OCI-LY7 (cell line): Measurements from ENCODE around the gene SYNGR3. TPM values are rescaled to one million over a fixed set of nuclear protein-coding genes. Genes with fewer than 3 reads are reported as not detected.

Source experiments
- BruUV-seq: library from RNA; stranded (reverse); fragments of 400-500 nt; replicated peaks from 2 replicates; lab custom pipeline; 2021; lab: Mats Ljungman, UMichigan
- CTCF ChIA-PET: fragments of 300-600 bp; sonication (Branson Sonifier 250); formaldehyde crosslinking; loops from one replicate; lab custom pipeline; 2022; ENCODE audit warnings: antibody characterized with exemption; ENCODE audit not compliant: unreplicated experiment; lab: Charles Lee
- POLR2A ChIA-PET: fragments of 300-600 bp; sonication (Branson Sonifier 250); formaldehyde crosslinking; loops from one replicate; lab custom pipeline; 2022; ENCODE audit warnings: antibody characterized with exemption; lab: Charles Lee
- DNase-seq: peaks from one replicate; pipeline ENCODE4 v3.0.0-alpha.2; 2015; ENCODE audit warnings: low spot score
- H2AFZ ChIP-seq: fragments of 200-600 bp; sonication (generic), shearing (Covaris generic); 2 replicates; pipeline ENCODE4 v1.6.1; 2014; ENCODE audit warnings: mild to moderate bottlenecking, antibody characterized with exemption, low read length, moderate library complexity
- H3K27ac ChIP-seq: fragments of 200-600 bp; sonication (generic); 2 replicates; pipeline ENCODE4 v1.5.1; 2014; ENCODE audit warnings: mixed run types, low read depth, mild to moderate bottlenecking, moderate library complexity, low read length, inconsistent platforms; ENCODE audit not compliant: poor library complexity, severe bottlenecking
- H3K36me3 ChIP-seq: fragments of 200-600 bp; sonication (generic); 2 replicates; pipeline ENCODE4 v1.6.1; 2014; ENCODE audit warnings: mild to moderate bottlenecking, antibody characterized with exemption, low read length, moderate library complexity, mixed read lengths; ENCODE audit not compliant: insufficient read depth
- H3K4me1 ChIP-seq: fragments of 200-600 bp; sonication (generic); 2 replicates; pipeline ENCODE4 v1.5.1; 2014; ENCODE audit warnings: mild to moderate bottlenecking, low read length; ENCODE audit not compliant: insufficient read depth, poor library complexity, severe bottlenecking
- H3K4me2 ChIP-seq: fragments of 200-600 bp; sonication (generic); 2 replicates; pipeline ENCODE4 v1.6.1; 2014; ENCODE audit warnings: mild to moderate bottlenecking, low read length
- H3K4me3 ChIP-seq: fragments of 200-600 bp; sonication (generic); 2 replicates; pipeline ENCODE4 v1.5.1; 2014; ENCODE audit warnings: mild to moderate bottlenecking, low read depth, low read length; ENCODE audit not compliant: poor library complexity, severe bottlenecking
- H3K79me2 ChIP-seq: fragments of 200-600 bp; sonication (generic); 2 replicates; pipeline ENCODE4 v1.6.1; 2016; ENCODE audit warnings: low read depth, mild to moderate bottlenecking, low read length, moderate library complexity, mixed read lengths; ENCODE audit not compliant: insufficient read depth
- H3K9me2 ChIP-seq: fragments of 200-600 bp; sonication (generic); 2 replicates; pipeline ENCODE4 v1.6.1; 2016; ENCODE audit warnings: mild to moderate bottlenecking, low read length, mixed read lengths; ENCODE audit not compliant: insufficient read depth
- H3K9me3 ChIP-seq: fragments of 200-600 bp; sonication (generic); 2 replicates; pipeline ENCODE4 v1.6.1; 2014; ENCODE audit warnings: mild to moderate bottlenecking, mixed run types, low read length, mixed read lengths
- H4K20me1 ChIP-seq: fragments of 200-600 bp; sonication (generic); 2 replicates; pipeline ENCODE4 v1.6.1; 2014; ENCODE audit warnings: mild to moderate bottlenecking, antibody characterized with exemption, low read length, moderate library complexity, mixed read lengths; ENCODE audit not compliant: insufficient read depth
- EZH2phosphoT487 ChIP-seq: fragments of 200-600 bp; sonication (generic); IDR thresholded peaks from 2 replicates; pipeline ENCODE4 v1.6.1; 2018; ENCODE audit warnings: low read depth, borderline replicate concordance, mild to moderate bottlenecking, mixed run types, antibody characterized with exemption, low read length, moderate library complexity, mixed read lengths
- intact Hi-C: fragments of 100-400 bp; cut with micrococcal nuclease; formaldehyde crosslinking; loops from one replicate; pipeline ENCODE4 v1.10.0; 2022; ENCODE audit not compliant: unreplicated experiment
- total RNA-seq, 2 experiments: library from RNA; depleted of rRNA in 1 of 2; stranded (reverse); fragments of >200 nt in 1 of 2; shearing (Covaris generic) in 1 of 2; gene quantifications; 2 replicates each; pipeline ENCODE4 v1.2.3, GENCODE V29; 2014 to 2022
- TF ChIP-seq, protein P1 (sequence below): fragments of 200-600 bp; sonication (generic); conservative IDR thresholded peaks from 2 replicates; pipeline ENCODE4 v1.5.1; 2014; ENCODE audit warnings: mild to moderate bottlenecking, antibody characterized with exemption, low read length, moderate library complexity, mixed read lengths

SYNGR3 gene
- total RNA-seq, 2 experiments from 2014 or later = 10.3 to 11.1 TPM

DNA sequence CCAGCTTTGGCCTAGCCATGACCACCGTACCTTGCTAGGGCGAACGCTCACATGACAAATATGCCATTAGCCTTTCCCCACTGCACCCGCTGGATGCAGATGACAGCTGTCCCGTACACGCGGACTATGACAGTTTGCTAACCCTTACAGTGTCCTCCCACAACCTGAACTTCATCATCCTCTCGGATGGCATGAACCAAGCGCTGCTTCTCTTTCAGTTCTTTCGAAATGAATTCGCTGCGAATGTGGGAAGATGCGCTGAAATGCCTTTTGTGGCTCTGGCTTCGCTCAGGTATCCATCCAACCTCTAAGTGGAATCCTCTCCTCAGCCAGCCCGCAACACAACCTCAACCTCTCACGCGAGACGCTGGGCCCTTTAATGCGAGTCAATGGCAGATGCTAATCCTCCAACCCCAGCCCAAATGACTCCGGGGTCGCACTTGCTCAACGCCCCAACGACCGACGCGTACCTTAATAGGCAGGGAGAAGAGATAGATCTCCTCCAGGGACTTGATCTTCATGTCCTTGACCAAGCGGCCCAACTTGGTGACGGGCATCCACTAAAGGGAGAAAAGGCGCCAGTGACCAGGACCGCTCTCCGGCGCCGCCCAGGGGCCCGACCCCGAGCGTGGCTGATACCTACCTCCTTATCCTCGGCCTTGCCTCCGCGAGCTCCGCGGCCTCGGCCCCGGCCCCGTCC lies 25.8 kb upstream of the SYNGR3 start:
- intact Hi-C loops = loop anchor here (2.0 kb wide), 1 partner anchor 29 kb away; no protein-coding TSS in a partner anchor
- Histone ChIP-seq H2AFZ (no peak overlapping the region), H3K27ac (peak overlapping the region; percentile 80), H3K79me2 (peaks cover 60% of the 10 kb centered on the region), H3K36me3 (peaks cover 64% of the 10 kb centered on the region), H3K4me1 (peaks cover 34% of the 10 kb centered on the region), H3K4me3 (peak overlapping the region; percentile 82), H3K9me2 (no peaks in the 10 kb centered on the region), H4K20me1 (peaks cover 14% of the 10 kb centered on the region), H3K4me2 (peak overlapping the region; percentile 96), H3K9me3 (no peaks in the 10 kb centered on the region)
- no TSS peak for BruUV-seq
- TF ChIP-seq, protein P1, sequence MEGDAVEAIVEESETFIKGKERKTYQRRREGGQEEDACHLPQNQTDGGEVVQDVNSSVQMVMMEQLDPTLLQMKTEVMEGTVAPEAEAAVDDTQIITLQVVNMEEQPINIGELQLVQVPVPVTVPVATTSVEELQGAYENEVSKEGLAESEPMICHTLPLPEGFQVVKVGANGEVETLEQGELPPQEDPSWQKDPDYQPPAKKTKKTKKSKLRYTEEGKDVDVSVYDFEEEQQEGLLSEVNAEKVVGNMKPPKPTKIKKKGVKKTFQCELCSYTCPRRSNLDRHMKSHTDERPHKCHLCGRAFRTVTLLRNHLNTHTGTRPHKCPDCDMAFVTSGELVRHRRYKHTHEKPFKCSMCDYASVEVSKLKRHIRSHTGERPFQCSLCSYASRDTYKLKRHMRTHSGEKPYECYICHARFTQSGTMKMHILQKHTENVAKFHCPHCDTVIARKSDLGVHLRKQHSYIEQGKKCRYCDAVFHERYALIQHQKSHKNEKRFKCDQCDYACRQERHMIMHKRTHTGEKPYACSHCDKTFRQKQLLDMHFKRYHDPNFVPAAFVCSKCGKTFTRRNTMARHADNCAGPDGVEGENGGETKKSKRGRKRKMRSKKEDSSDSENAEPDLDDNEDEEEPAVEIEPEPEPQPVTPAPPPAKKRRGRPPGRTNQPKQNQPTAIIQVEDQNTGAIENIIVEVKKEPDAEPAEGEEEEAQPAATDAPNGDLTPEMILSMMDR = peak; percentile 46
- no peak for TF ChIP-seq EZH2phosphoT487
- ChIA-PET CTCF (no interaction called here), POLR2A (interaction anchor here (0.6 to 1.6 kb wide), 10 partner anchors 20 to 1383 kb away, joined by 3 to 11 read pairs (median 4); partner anchors contain the start of genes MSRB1, NUBP2, SPSB3 and SYNGR3)
- DNase-seq = peak; percentile 51

DNA sequence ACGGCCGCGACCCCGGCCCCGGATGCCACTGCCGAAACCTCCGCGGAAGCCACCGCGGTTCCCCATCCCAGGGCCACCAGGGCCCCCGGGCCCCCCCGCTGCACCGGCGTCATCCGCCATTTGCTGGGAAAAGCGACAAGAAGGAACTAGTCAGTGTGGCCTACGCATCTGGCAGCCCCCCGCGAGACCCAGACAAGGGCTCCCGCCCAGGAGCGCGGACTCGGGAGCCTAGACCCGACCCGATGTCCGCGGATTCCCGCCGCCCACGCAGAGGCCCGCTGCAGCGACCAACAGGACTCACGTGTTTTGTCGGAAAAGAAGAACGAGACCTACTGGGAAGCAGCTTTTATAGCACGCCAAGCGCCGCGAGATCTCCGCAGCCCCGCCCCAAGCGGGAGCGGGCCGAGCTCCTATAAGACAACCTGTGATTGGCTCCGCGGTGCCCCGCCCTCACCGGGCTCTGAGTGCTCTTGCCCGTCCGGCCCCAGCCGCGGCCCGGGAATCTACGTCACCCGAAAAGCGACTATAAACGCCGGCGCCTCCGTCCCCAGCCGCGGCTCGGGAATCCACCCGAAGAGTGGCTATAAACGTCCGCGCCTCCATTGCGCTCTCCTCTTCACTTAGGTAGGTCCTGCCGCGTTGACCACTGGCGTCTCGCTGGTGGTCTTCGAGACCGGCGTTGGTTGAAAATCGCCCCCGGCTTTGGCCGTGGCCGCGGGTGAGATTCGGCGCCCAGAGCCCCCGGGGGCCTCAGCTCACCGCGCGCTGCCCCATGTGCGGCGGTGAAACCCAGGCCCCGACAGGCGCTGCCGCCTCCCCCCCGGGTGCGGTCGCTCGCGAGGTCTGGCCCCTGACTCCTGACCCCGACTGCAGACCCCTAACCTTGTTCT lies 25.0 kb upstream of the SYNGR3 start, which contains the start of gene RPS2:
TSS of gene RPS2 (minus strand) at position 321 of the 890 bp plus-strand sequence. CDS start at position 120, 201 bp downstream.
- no TSS peak for BruUV-seq
- Histone ChIP-seq H3K4me3 (peak within 1 kb of the TSS; percentile 82), H3K79me2 (peaks cover 56% of the 10 kb centered on the region), H2AFZ (peak within 1 kb of the TSS; percentile 6; the same call in 1 of the 2 replicates), H3K4me2 (peak within 1 kb of the TSS; percentile 96), H3K9me2 (no peaks in the 10 kb centered on the region), H3K36me3 (peaks cover 64% of the 10 kb centered on the region), H4K20me1 (peaks cover 14% of the 10 kb centered on the region), H3K9me3 (no peaks in the 10 kb centered on the region), H3K27ac (peak within 1 kb of the TSS; percentile 80), H3K4me1 (peaks cover 32% of the 10 kb centered on the region)
- no peak for TF ChIP-seq EZH2phosphoT487
- TF ChIP-seq, protein P1 = 0 out of 2 replicates have a peak, but pooled peaks have one; percentile 34
- CTCF ChIA-PET = interaction anchor here (0.6 kb wide), 1 partner anchor 58 kb away, joined by 3 read pairs; no protein-coding TSS in a partner anchor
- POLR2A ChIA-PET = interaction anchor here (0.6 to 1.6 kb wide), 8 partner anchors 21 to 1384 kb away, joined by 3 to 11 read pairs (median 5); partner anchors contain the start of genes MSRB1, NUBP2, SPSB3 and SYNGR3
- peak; percentile 99 for DNase-seq
- intact Hi-C loops = loop anchor here (2.0 kb wide), 1 partner anchor 28 kb away; no protein-coding TSS in a partner anchor
